ENCODE results near the gene GORAB.

Gene GORAB

GRCh38 chr1:170531758-170532657 lies at the start of gene GORAB:
GORAB (plus strand) TSS chr1:170532166; CDS start chr1:170532224, 58 bp downstream.
- peak; percentile 51 to 68 for DNase-seq (ENCODE audit: low read depth in 2 of 2)

GRCh38 chr1:170483051-170483450 lies 48.9 kb upstream of the GORAB start:
- DNase-seq (ENCODE audit: low read depth in 2 of 2): no peak

- DNase-seq (ENCODE audit: low read depth in 2 of 2): no peak
Observed at GRCh38 chr1:170487503-170487902, 44.5 kb upstream of the GORAB start.

- DNase-seq (ENCODE audit: low read depth in 2 of 2): no peak
Observed at GRCh38 chr1:170491291-170491690, 40.7 kb upstream of the GORAB start.

- no peak for DNase-seq (ENCODE audit: low read depth in 2 of 2)
Observed at GRCh38 chr1:170494369-170494768, 37.6 kb upstream of the GORAB start.

GRCh38 chr1:170495006-170495405 lies 37.0 kb upstream of the GORAB start:
- DNase-seq (ENCODE audit: low read depth in 2 of 2): no peak

GRCh38 chr1:170498876-170499275 lies 33.1 kb upstream of the GORAB start:
- no peak for DNase-seq (ENCODE audit: low read depth in 2 of 2)

GRCh38 chr1:170503665-170504064 lies 28.3 kb upstream of the GORAB start:
- no peak for DNase-seq (ENCODE audit: low read depth in 2 of 2)

- DNase-seq (ENCODE audit: low read depth in 2 of 2): no peak
Observed at GRCh38 chr1:170510163-170510562, 21.8 kb upstream of the GORAB start.

- no peak for DNase-seq (ENCODE audit: low read depth in 2 of 2)
Observed at GRCh38 chr1:170511038-170511437, 20.9 kb upstream of the GORAB start.

- no peak for DNase-seq (ENCODE audit: low read depth in 2 of 2)
Observed at GRCh38 chr1:170513138-170513537, 18.8 kb upstream of the GORAB start.

GRCh38 chr1:170518185-170518834 lies 13.7 kb upstream of the GORAB start:
- no peak for DNase-seq (ENCODE audit: low read depth in 2 of 2)

GRCh38 chr1:170518965-170519364 lies 13.0 kb upstream of the GORAB start:
- DNase-seq (ENCODE audit: low read depth in 2 of 2): no peak

- no peak for DNase-seq (ENCODE audit: low read depth in 2 of 2)
Observed at GRCh38 chr1:170520601-170521000, 11.4 kb upstream of the GORAB start.

- no peak for DNase-seq (ENCODE audit: low read depth in 2 of 2)
Observed at GRCh38 chr1:170521818-170522217, 10.1 kb upstream of the GORAB start.

- DNase-seq (ENCODE audit: low read depth in 2 of 2): no peak
Observed at GRCh38 chr1:170530972-170531757, 801 bp upstream of the GORAB start.

GRCh38 chr1:170533298-170533697 lies 1.3 kb downstream of the GORAB start:
- no peak for DNase-seq (ENCODE audit: low read depth in 2 of 2)

- no peak for DNase-seq (ENCODE audit: low read depth in 2 of 2)
Observed at GRCh38 chr1:170534626-170535147, 2.7 kb downstream of the GORAB start.

GRCh38 chr1:170535418-170535817 lies 3.5 kb downstream of the GORAB start:
- DNase-seq (ENCODE audit: low read depth in 2 of 2): no peak

- no peak for DNase-seq (ENCODE audit: low read depth in 2 of 2)
Observed at GRCh38 chr1:170536924-170537551, 5.1 kb downstream of the GORAB start.

GRCh38 chr1:170537798-170538503 lies 6.0 kb downstream of the GORAB start:
- no peak for DNase-seq (ENCODE audit: low read depth in 2 of 2)

All from activated CD8-positive, alpha-beta memory T cell treated with anti-CD3 and anti-CD28 coated beads for 4 hours (primary cell).